ENCODE measurements around the gene STAG3.
"Not testable (repeated sequence)": the region's sequence is repeated elsewhere in the genome, so short reads cannot be mapped to it uniquely, and the experiment has no call there.

The STAG3 gene

DNA sequence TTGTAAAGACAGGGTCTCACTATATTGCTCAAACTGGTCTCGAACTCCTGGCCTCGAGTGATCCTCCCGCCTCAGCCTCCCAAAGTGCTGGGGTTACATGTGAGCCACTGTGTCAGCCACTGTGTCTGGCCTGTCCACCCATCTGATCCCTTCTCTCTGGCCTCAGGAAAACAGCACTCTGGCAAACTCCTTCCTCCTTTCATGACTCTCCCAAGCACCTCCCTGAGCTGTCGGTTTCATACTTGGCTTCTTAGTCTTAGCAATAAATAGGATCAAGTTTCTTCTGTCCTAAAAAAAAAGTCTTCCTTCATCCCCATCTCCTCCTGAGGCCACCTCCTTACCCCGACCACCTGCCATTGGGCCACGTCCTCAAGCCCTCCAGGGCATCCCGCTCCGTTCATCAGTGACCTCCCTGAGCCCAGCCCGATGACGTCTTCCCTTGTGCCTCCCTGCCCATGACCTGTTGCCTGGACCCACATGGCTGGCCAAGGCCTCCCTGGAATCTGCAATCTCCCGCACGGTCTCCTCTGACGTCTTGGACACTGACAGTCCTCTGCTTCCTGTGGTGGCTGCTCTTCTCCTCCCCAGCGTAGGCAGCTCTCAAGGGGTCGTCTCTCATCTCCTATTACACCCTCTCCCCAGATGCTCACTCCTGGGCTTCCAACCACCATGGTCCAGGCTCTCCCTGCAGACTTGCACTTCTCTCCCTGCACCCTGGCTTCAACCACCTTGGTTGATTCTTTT lies 68.6 kb downstream of the STAG3 start:
- DNase-seq (ENCODE audit: low read depth in 2 of 3, low spot score in 2 of 3), result not testable (repeated sequence)

DNA sequence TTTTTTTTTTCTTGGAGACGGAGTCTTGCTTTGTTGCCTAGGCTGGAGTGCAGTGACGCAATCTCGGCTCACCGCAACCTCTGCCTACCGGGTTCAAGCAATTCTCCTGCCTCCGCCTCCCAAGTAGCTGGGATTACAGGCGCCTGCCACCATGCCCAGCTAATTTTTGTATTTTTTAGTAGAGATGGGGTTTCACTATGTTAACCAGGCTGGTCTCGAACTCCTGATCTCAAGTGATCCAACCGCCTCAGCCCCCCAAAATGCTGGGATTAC lies 69.1 kb downstream of the STAG3 start:
- not testable (repeated sequence) for DNase-seq (ENCODE audit: low read depth in 2 of 3, low spot score in 2 of 3)

DNA sequence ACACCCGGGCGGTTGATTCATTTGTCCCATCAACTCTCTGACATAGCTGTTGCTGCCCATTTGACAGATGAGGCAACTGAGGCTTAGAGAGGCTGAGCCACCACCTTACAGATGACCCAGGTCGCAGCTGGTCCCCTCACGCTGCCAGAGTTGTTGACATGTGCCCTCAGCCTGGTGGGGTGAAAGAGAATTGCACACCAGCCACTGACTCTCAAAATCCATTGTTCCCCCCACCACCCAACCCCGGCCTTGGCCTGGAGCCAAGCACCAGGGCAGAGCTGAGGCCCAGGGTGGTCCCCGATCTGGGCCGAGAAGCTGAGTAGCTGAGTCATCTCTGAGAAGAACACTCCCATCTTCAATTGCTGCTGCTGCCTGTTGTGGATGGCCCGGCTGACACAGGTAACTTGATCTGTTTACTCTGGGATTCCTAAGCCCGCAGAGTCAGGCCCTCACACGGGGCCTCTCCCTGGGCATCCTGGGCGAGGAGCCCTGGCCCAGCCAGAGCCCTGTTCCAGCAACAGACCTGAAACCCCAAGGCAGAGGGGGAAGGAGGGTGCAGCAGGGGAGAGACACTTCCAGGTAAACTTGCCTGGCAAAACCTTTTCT lies 69.5 kb downstream of the STAG3 start:
- DNase-seq (ENCODE audit: low read depth in 2 of 3, low spot score in 2 of 3), result no peak

DNA sequence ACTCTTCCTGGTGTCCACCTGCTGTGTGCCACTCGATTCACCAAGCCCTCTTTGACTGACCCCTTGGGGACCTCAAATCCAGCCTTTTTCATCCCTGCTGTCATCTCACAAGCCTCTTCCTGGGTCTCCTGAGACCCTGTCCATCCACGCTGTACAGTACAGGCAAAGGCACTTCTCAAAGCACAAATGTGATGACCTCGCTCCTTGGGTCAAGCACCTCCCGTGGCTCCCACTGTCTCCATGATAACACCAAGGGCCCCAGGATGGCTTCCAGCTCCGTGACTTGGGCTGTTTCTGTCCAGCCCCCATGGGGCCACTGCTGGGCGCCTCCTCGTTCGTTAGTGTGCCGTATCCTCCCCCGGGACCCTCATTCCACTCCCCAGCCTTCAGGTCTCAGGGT lies 70.8 kb downstream of the STAG3 start:
- DNase-seq (ENCODE audit: low read depth in 2 of 3, low spot score in 2 of 3), result no peak

DNA sequence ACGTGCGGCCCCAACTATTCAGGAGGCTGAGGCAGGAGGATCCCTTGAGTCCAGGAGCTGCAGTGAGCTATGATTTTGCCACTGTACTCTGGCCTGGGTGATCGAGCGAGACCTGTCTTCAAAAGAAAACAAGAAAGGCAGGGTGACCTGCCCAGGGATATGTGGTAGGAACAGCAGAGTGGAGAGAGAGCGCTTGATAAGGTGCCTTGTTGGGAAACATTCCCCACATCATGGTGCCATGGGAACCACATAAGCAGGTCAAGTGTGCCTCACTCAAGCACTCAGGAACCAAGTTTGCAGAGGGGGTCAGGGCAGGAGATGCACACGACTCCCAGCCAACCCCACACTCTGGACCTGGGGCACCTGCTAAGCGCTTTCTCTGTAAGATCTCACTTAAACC lies 79.3 kb downstream of the STAG3 start:
- DNase-seq (ENCODE audit: low read depth in 2 of 3, low spot score in 2 of 3), result no peak

DNA sequence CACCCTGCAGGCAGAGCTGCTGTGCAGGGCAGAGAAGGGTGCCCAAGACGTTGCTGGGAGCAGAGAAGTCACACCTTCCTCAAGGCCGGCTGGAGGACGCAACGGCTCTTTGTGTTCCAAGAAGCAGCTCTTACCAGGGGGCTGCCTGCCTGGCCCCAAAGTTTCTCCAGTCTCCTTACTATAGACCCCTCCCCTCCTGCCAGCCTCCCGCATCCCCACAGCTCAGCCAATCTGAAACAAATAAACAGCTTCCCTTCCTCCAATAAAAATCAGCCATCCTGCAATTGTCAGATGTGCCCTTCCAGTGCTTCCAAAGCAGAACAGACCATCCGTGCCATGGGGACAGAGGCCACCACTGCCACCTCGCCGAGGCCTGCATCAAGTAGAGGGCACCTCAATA lies 82.3 kb downstream of the STAG3 start:
- not testable (repeated sequence) for DNase-seq (ENCODE audit: low read depth in 2 of 3, low spot score in 2 of 3)

DNA sequence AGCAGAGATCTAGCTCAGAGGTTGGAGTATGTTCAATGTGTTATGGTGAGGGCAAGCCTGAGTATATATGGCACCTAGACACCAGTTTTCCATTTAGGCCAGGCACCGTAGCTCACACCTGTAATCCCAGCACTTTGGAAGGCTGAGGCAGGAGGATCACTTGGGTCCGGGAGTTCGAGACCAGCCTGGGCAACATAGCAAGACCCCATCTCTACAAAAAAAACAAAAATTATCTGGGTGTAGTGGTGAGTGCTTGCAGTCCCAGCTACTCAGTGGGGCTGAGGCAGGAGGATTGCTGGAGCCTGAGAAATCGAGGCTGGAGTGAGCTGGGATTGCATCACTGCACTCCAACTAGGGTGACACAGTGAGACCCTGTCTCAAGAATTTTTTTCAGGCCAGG lies 85.2 kb downstream of the STAG3 start:
- not testable (repeated sequence) for DNase-seq (ENCODE audit: low read depth in 2 of 3, low spot score in 2 of 3)

All from activated CD8-positive, alpha-beta memory T cell treated with anti-CD3 and anti-CD28 coated beads for 48 hours (primary cell).